Liver (tissue), 9 donors: ENCODE measurements around the gene MRPL50. TPM values are rescaled to one million over a fixed set of nuclear protein-coding genes. Genes with fewer than 3 reads are reported as not detected.

ENCODE experiments used
- DNase-seq: peaks from one replicate; pipeline ENCODE4 v3.0.0-alpha.2; 2017; ENCODE audit warnings: low spot score
- H3K27ac ChIP-seq, 2 donors: one replicate each; pipeline ENCODE4 v1.7.0; 2013; ENCODE audit warnings: inconsistent platforms in 2 of 2, low read length in 2 of 2, control low read depth in 1 of 2, low read depth in 1 of 2, mild to moderate bottlenecking in 1 of 2
- H3K27me3 ChIP-seq, 4 donors: one replicate each; pipeline versions ENCODE4 v1.6.1 to v1.7.0; 2013; ENCODE audit warnings: low read length in 3 of 4, inconsistent platforms in 1 of 4, mild to moderate bottlenecking in 1 of 4, moderate library complexity in 1 of 4; ENCODE audit not compliant: control insufficient read depth in 4 of 4, insufficient read depth in 4 of 4
- H3K36me3 ChIP-seq, 4 donors: one replicate each; pipeline versions ENCODE4 v1.6.1 to v1.7.0; 2013; ENCODE audit warnings: low read length in 3 of 4, mild to moderate bottlenecking in 3 of 4, low read depth in 1 of 4, moderate library complexity in 1 of 4; ENCODE audit not compliant: control insufficient read depth in 4 of 4, insufficient read depth in 3 of 4
- H3K4me1 ChIP-seq, 4 donors: one replicate each; pipeline versions ENCODE4 v1.6.1 to v1.7.0; 2013; ENCODE audit warnings: low read length in 3 of 4, mild to moderate bottlenecking in 3 of 4, moderate library complexity in 1 of 4; ENCODE audit not compliant: control insufficient read depth in 4 of 4, insufficient read depth in 4 of 4
- H3K4me3 ChIP-seq, 3 donors: one replicate each; pipeline versions ENCODE4 v1.6.1 to v1.7.0; 2013; ENCODE audit warnings: low read length in 3 of 3, control low read depth in 1 of 3, low read depth in 1 of 3, mild to moderate bottlenecking in 1 of 3
- H3K9ac ChIP-seq, 2 donors: one replicate each; pipeline ENCODE4 v1.7.0; 2013; ENCODE audit warnings: low read length in 2 of 2, mild to moderate bottlenecking in 2 of 2, moderate library complexity in 2 of 2, control low read depth in 1 of 2, low read depth in 1 of 2
- H3K9me3 ChIP-seq, 4 donors: one replicate each; pipeline versions ENCODE4 v1.6.1 to v1.7.0; 2013; ENCODE audit warnings: low read length in 3 of 4; ENCODE audit not compliant: control insufficient read depth in 4 of 4
- ATF3 ChIP-seq: IDR thresholded peaks from 2 replicates; pipeline ENCODE4 v1.6.1; 2016; ENCODE audit warnings: antibody characterized with exemption
- CTCF ChIP-seq: fragments of 150-350 bp; IDR thresholded peaks from 2 replicates; pipeline ENCODE4 v1.5.1; 2017; ENCODE audit warnings: improper control_type of control experiment, low read depth, low read length; ENCODE audit not compliant: missing input control
- EGR1 ChIP-seq, 2 donors: IDR thresholded peaks; 2 replicates each; pipeline ENCODE4 v1.6.1; 2016 to 2018; ENCODE audit warnings: antibody characterized with exemption in 2 of 2, low read depth in 2 of 2
- FOXA1 ChIP-seq: IDR thresholded peaks from 2 replicates; pipeline ENCODE4 v1.6.1; 2016; ENCODE audit warnings: antibody characterized with exemption
- FOXA2 ChIP-seq: IDR thresholded peaks from 2 replicates; pipeline ENCODE4 v1.6.1; 2016; ENCODE audit warnings: antibody characterized with exemption
- GABPA ChIP-seq, 2 donors: IDR thresholded peaks in 1 of 2; conservative IDR thresholded peaks in 1 of 2; 2 replicates each; pipeline ENCODE4 v1.6.1; 2016; ENCODE audit warnings: antibody characterized with exemption in 2 of 2, mild to moderate bottlenecking in 1 of 2, moderate library complexity in 1 of 2
- HNF4A ChIP-seq, 2 donors: conservative IDR thresholded peaks; 2 replicates each; pipeline ENCODE4 v1.6.1; 2016; ENCODE audit warnings: antibody characterized with exemption in 2 of 2, mild to moderate bottlenecking in 2 of 2
- HNF4G ChIP-seq: IDR thresholded peaks from 2 replicates; pipeline ENCODE4 v1.6.1; 2016; ENCODE audit warnings: antibody characterized with exemption
- JUND ChIP-seq, 2 donors: IDR thresholded peaks; 2 replicates each; pipeline ENCODE4 v1.6.1; 2016; ENCODE audit warnings: antibody characterized with exemption in 2 of 2
- MAX ChIP-seq: IDR thresholded peaks from 2 replicates; pipeline ENCODE4 v1.6.1; 2016; ENCODE audit warnings: antibody characterized with exemption
- NR2F2 ChIP-seq: IDR thresholded peaks from 2 replicates; pipeline ENCODE4 v1.6.1; 2016; ENCODE audit warnings: antibody characterized with exemption
- RAD21 ChIP-seq, 2 donors: IDR thresholded peaks; 2 replicates each; pipeline ENCODE4 v1.6.1; 2016; ENCODE audit warnings: antibody characterized with exemption in 2 of 2, mild to moderate bottlenecking in 2 of 2
- REST ChIP-seq: IDR thresholded peaks from 2 replicates; pipeline ENCODE4 v1.6.1; 2016; ENCODE audit warnings: antibody characterized with exemption, mild to moderate bottlenecking
- RXRA ChIP-seq, 2 donors: IDR thresholded peaks; 2 replicates each; pipeline ENCODE4 v1.6.1; 2017 to 2018; ENCODE audit warnings: antibody characterized with exemption in 2 of 2, mild to moderate bottlenecking in 1 of 2
- SP1 ChIP-seq: IDR thresholded peaks from 2 replicates; pipeline ENCODE4 v1.6.1; 2018; ENCODE audit warnings: antibody characterized with exemption, mild to moderate bottlenecking
- TAF1 ChIP-seq: conservative IDR thresholded peaks from 2 replicates; pipeline ENCODE4 v1.6.1; 2016; ENCODE audit warnings: antibody characterized with exemption, mild to moderate bottlenecking
- YY1 ChIP-seq: IDR thresholded peaks from 2 replicates; pipeline ENCODE4 v1.6.1; 2016; ENCODE audit warnings: antibody characterized with exemption, mild to moderate bottlenecking
- ZBTB33 ChIP-seq: IDR thresholded peaks from 2 replicates; pipeline ENCODE4 v1.6.1; 2016; ENCODE audit warnings: antibody characterized with exemption
- WGBS: extraction: QIAGEN DNeasy Blood & Tissue Kit; methylation state at CpG from one replicate; pipeline ENCODE4 v1.1.7; 2013; 5-methylcytosine and 5-hydroxymethylcytosine counted together
- polyA plus RNA-seq, 2 donors: library from polyadenylated mRNA; stranded (reverse) in 1 of 2; unstranded in 1 of 2; fragments of 200-250 nt in 1 of 2; fragments of >200 nt in 1 of 2; fragmentation: Nextera tagmentation in 1 of 2; extraction: Ambion mirVana in 1 of 2; gene quantifications; one replicate each; pipeline versions ENCODE4 v1.2.1 to v1.2.3, GENCODE V29; 2013 to 2015
- total RNA-seq, 2 donors: library from RNA; depleted of rRNA; stranded (reverse); fragments of >200 nt; gene quantifications; one replicate each; pipeline ENCODE4 v1.2.3, GENCODE V29; 2014
- donor health status: healthy.
- donor health status: healthy.
- donor health status: healthy.
- donor health status: healthy.
- donor health status: healthy.

MRPL50 gene
- total RNA-seq (10 to 100 TPM in 1 of 2 donors, 1 to 10 TPM in 1; 9.0 to 11.9 TPM), polyA plus RNA-seq (10 to 100 TPM in 1 of 2 donors, 1 to 10 TPM in 1; 5.7 to 12.3 TPM)

DNA sequence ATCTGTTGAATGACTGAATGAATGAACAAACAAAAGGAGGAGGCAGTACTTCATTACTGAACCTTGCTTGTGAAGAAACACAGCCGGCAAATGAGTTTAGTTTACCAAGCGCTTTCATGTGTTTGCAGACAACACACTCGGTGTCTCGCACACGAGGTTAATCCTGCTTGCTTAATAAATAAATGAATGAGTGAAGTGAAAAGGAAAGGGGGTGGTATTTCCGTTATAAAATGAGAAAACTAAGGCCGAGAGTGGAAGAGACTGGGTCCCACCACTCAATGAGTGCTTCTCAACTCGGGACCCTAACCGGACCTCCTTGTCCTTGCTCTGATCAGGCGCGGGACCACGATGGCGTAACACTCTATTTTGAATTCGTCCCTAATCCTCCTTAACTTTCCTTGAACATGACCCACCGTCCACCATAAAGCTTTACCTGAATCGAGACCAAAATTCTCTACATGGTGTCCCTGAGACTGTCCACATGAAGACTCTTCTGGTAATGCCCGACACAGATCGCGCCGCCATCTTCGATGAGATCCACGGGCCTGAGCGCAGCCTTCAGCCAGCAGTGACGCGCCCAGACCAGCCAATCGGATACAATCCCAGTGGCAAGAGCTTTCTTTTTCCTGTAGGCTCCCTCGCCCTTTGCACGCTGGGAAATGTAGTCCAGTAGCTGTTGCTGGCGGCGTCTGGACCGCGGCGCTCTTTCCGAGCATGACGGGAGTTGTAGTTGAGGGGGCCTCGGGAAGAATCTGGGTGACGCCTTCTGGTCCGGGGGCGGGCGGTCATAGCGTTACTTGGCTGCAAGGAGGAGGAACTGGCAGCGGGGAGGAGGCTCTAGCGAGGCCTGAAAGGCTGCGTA is at the start of gene MRPL50, which contains the start of gene ZNF189:
TSS of gene MRPL50 (minus strand) at position 551 of the 862 bp plus-strand sequence. CDS start at position 525, 26 bp downstream.
TSS of gene ZNF189 (plus strand) at position 784 of the 862 bp plus-strand sequence. CDS start 306 bp downstream, outside the sequence.
- Histone ChIP-seq H3K27me3 (no peaks in the 10 kb centered on the region), H3K27ac (peak within 1 kb of the TSS; percentile 93 to 96), H3K4me3 (peak within 1 kb of the TSS; percentile 83 to 94 (median 90)), H3K9me3 (peaks cover 0 to 4% (median 2%) of the 10 kb centered on the region in 4 donors), H3K4me1 (peaks cover 6 to 40% (median 20%) of the 10 kb centered on the region in 4 donors), H3K9ac (peak within 1 kb of the TSS; percentile 94 to 99), H3K36me3 (peaks cover 7 to 28% (median 25%) of the 10 kb centered on the region in 4 donors)
- WGBS = under 1% methylated on average over 44 of the region's 44 CpGs
- no peak for TF ChIP-seq CTCF
- peak in 1 of 2 donors; percentile 44 for TF ChIP-seq HNF4A (conservative IDR thresholded peaks at IDR 0.05)
- TF ChIP-seq ZBTB33 = peak; percentile 90
- TF ChIP-seq ATF3 = peak; percentile 23
- TF ChIP-seq JUND (IDR thresholded peaks at IDR 0.05) = peak; percentile 13 to 45
- no peak for TF ChIP-seq HNF4G
- TF ChIP-seq FOXA2 = no peak
- peak in 1 of 2 donors; percentile 33 for TF ChIP-seq RAD21 (IDR thresholded peaks at IDR 0.05)
- TF ChIP-seq MAX = peak; percentile 74
- TF ChIP-seq RXRA (IDR thresholded peaks at IDR 0.05) = peak in 1 of 2 donors; percentile 45
- peak; percentile 78 for TF ChIP-seq TAF1
- peak; percentile 15 to 80 for TF ChIP-seq GABPA (IDR thresholded peaks at IDR 0.05 in 1 of 2, conservative IDR thresholded peaks at IDR 0.05 in 1 of 2)
- peak; percentile 70 for TF ChIP-seq SP1
- no peak for TF ChIP-seq NR2F2
- TF ChIP-seq EGR1 (IDR thresholded peaks at IDR 0.05; ENCODE audit: low read depth in 2 of 2) = peak; percentile 88 to 95
- peak; percentile 91 for TF ChIP-seq REST
- peak; percentile 99 for TF ChIP-seq YY1
- peak; percentile 57 for TF ChIP-seq FOXA1
- peak; percentile 96 for DNase-seq
